Progenitor cell of endocrine pancreas (in vitro differentiated cells): ENCODE data around the gene DTNB. TPM values are rescaled to one million over a fixed set of nuclear protein-coding genes. Genes with fewer than 3 reads are reported as not detected.
A peak's percentile ranks its signal among the peaks of the same experiment; 100 is the strongest.

Experiments
- DNase-seq: peaks from one replicate; pipeline ENCODE4 v3.0.0; 2021; ENCODE audit warnings: low spot score; ENCODE audit not compliant: unreplicated experiment
- H3K27ac Mint-ChIP-seq: 2 replicates; pipeline ENCODE4 v1.8.0; 2021; ENCODE audit warnings: mild to moderate bottlenecking, moderate library complexity, mixed read lengths
- H3K27me3 Mint-ChIP-seq: 2 replicates; pipeline ENCODE4 v1.8.0; 2021; ENCODE audit warnings: mixed read lengths
- H3K36me3 Mint-ChIP-seq: 2 replicates; pipeline ENCODE4 v1.8.0; 2022; ENCODE audit warnings: mixed read lengths; ENCODE audit not compliant: insufficient read depth
- H3K4me1 Mint-ChIP-seq: 2 replicates; pipeline ENCODE4 v1.8.0; 2021; ENCODE audit warnings: low read depth, mixed read lengths
- H3K4me3 Mint-ChIP-seq: 2 replicates; pipeline ENCODE4 v1.8.0; 2021; ENCODE audit warnings: low read depth, mild to moderate bottlenecking, moderate library complexity, mixed read lengths
- H3K9me3 Mint-ChIP-seq: 2 replicates; pipeline ENCODE4 v1.8.0; 2021; ENCODE audit warnings: low read depth, mixed read lengths
- CTCF ChIP-seq: fragments of 200-600 bp; sonication (generic); IDR thresholded peaks from one replicate; pipeline ENCODE4 v1.5.0; 2021; ENCODE audit warnings: antibody characterized with exemption, mild to moderate bottlenecking; ENCODE audit not compliant: unreplicated experiment
- long read RNA-seq: library from polyadenylated mRNA; unstranded; transcript quantifications from one replicate; pipeline ENCODE4 v2.0.0, GENCODE V29; 2020
- total RNA-seq: library from RNA; stranded (reverse); gene quantifications from 2 replicates; pipeline ENCODE4 v1.2.1, GENCODE V29; 2021

Gene DTNB
- total RNA-seq = 26.6 and 29.3 TPM in 2 replicates
- long read RNA-seq, partial matches to known transcripts = 3 of 23 reads
- long read RNA-seq, other reads (novel, unspliced or antisense) = 17 of 23 reads

- H3K27ac Mint-ChIP-seq = peak within 1 kb of the TSS; percentile 49
- H3K36me3 Mint-ChIP-seq = no peaks in the 10 kb centered on the region
- H3K27me3 Mint-ChIP-seq = peaks cover 38% of the 10 kb centered on the region
- TF ChIP-seq CTCF = no peak
- peaks cover 9% of the 10 kb centered on the region for H3K4me1 Mint-ChIP-seq
- peaks cover 4% of the 10 kb centered on the region for H3K9me3 Mint-ChIP-seq
- DNase-seq = peak; percentile 73
- H3K4me3 Mint-ChIP-seq = peak within 1 kb of the TSS; percentile 81
These were observed at the start of gene DTNB for GRCh38 chr2:25673300-25674076. TSS of gene DTNB (minus strand) at chr2:25673577. CDS start at chr2:25652660, 20,917 bp downstream.

DNA sequence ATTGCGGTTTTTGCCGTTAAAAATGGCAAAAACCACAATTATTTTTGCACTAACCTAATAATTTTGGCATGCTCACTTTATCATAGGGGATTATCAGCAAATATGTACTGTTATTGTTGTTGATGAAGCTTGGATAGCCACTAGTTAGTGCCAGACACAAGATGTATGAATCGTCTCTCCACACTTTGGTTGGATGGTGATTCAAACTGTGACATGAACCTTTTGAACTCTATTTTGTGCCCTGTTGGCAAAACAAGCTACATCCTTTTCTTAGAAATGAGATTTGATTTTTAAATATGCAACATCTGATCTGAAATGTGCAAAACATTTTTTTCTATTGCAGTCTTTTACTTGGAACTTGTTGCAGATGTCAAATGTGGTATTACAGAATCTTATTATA is 48.8 kb upstream of the DTNB start:
- Mint-ChIP-seq H3K27me3 (no peaks in the 10 kb centered on the region), H3K4me3 (no peak overlapping the region), H3K36me3 (no peaks in the 10 kb centered on the region), H3K4me1 (peaks cover 9% of the 10 kb centered on the region), H3K9me3 (no peaks in the 10 kb centered on the region), H3K27ac (no peak overlapping the region)
- no peak for TF ChIP-seq CTCF
- no peak for DNase-seq

- no peaks in the 10 kb centered on the region for H3K9me3 Mint-ChIP-seq
- TF ChIP-seq CTCF = no peak
- H3K27me3 Mint-ChIP-seq = no peaks in the 10 kb centered on the region
- no peak for DNase-seq
- H3K27ac Mint-ChIP-seq = no peak overlapping the region
- peaks cover 9% of the 10 kb centered on the region for H3K4me1 Mint-ChIP-seq
- H3K4me3 Mint-ChIP-seq = no peak overlapping the region
- H3K36me3 Mint-ChIP-seq = no peaks in the 10 kb centered on the region
These were observed 47.2 kb upstream of the DTNB start for GRCh38 chr2:25720575-25720974.

DNA sequence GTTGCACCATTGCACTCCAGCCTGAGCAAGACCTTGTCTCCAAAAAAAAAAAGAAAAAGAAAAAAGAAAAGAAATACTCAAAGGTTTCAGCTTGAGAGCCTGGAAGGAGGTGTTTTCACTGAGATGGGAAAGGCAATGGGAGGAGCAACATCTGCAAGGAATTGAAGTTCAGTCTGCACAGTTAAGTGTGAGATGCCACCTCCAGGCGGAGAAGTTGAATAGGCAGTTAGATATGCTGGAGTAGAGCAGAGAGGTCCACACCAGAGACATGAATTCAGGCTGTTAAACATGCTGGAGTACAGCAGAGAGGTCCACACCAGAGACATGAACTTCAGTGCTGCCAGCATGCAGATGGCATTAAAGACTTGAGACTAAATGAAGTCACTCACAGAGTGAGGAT is 41.4 kb upstream of the DTNB start:
- Mint-ChIP-seq H3K9me3 (no peaks in the 10 kb centered on the region), H3K4me1 (peaks cover 11% of the 10 kb centered on the region), H3K36me3 (no peaks in the 10 kb centered on the region), H3K27me3 (no peaks in the 10 kb centered on the region), H3K27ac (peak overlapping the region; percentile 29), H3K4me3 (no peak overlapping the region)
- DNase-seq = no peak
- no peak for TF ChIP-seq CTCF

DNA sequence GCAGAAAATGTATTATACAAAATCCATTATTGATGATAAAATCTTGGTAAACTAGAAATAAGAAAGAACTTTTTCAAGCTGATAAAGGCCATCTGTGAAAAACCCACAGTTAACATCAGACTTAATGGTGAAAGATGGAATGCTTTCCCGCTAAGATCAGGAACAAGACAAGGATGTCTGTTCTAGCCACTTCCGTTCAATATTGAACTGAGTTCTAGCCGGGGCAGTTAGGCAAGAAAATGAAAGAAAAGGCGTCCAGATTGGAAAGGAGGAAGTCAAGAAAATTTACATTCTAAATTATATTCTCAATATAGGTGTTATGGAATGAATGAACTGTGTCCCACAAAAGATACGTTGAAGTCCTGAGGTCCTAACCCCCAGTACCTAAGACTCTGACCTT is 39.1 kb upstream of the DTNB start:
- Mint-ChIP-seq H3K4me3 (no peak overlapping the region), H3K4me1 (peaks cover 15% of the 10 kb centered on the region), H3K27ac (no peak overlapping the region), H3K36me3 (no peaks in the 10 kb centered on the region), H3K27me3 (peaks cover 3% of the 10 kb centered on the region), H3K9me3 (no peaks in the 10 kb centered on the region)
- no peak for TF ChIP-seq CTCF
- no peak for DNase-seq
